Nephron progenitor cell (in vitro differentiated cells): ENCODE results near the gene ACTN3.

ENCODE experiments used
- DNase-seq: peaks from one replicate; pipeline ENCODE4 v3.0.0; 2021
- H3K27ac Mint-ChIP-seq: 2 replicates; pipeline ENCODE4 v1.8.0; 2021; ENCODE audit warnings: mild to moderate bottlenecking, moderate library complexity, mixed read lengths
- H3K27me3 Mint-ChIP-seq: 2 replicates; pipeline ENCODE4 v1.8.0; 2021; ENCODE audit warnings: mild to moderate bottlenecking, low read depth, mixed read lengths; ENCODE audit not compliant: poor library complexity
- H3K36me3 Mint-ChIP-seq: 2 replicates; pipeline ENCODE4 v1.8.0; 2021; ENCODE audit warnings: low read depth, mixed read lengths
- H3K4me1 Mint-ChIP-seq: 2 replicates; pipeline ENCODE4 v1.8.0; 2021; ENCODE audit warnings: mixed read lengths
- H3K4me3 Mint-ChIP-seq: 2 replicates; pipeline ENCODE4 v1.8.0; 2021; ENCODE audit warnings: mild to moderate bottlenecking, moderate library complexity, mixed read lengths
- H3K9me3 Mint-ChIP-seq: 2 replicates; pipeline ENCODE4 v1.8.0; 2021; ENCODE audit warnings: mild to moderate bottlenecking, moderate library complexity, mixed read lengths
- TF ChIP-seq, protein P1 (sequence below): fragments of 200-600 bp; sonication (generic); IDR thresholded peaks from 2 replicates; pipeline ENCODE4 v1.5.0; 2021; ENCODE audit warnings: antibody characterized with exemption

ACTN3 gene

DNA sequence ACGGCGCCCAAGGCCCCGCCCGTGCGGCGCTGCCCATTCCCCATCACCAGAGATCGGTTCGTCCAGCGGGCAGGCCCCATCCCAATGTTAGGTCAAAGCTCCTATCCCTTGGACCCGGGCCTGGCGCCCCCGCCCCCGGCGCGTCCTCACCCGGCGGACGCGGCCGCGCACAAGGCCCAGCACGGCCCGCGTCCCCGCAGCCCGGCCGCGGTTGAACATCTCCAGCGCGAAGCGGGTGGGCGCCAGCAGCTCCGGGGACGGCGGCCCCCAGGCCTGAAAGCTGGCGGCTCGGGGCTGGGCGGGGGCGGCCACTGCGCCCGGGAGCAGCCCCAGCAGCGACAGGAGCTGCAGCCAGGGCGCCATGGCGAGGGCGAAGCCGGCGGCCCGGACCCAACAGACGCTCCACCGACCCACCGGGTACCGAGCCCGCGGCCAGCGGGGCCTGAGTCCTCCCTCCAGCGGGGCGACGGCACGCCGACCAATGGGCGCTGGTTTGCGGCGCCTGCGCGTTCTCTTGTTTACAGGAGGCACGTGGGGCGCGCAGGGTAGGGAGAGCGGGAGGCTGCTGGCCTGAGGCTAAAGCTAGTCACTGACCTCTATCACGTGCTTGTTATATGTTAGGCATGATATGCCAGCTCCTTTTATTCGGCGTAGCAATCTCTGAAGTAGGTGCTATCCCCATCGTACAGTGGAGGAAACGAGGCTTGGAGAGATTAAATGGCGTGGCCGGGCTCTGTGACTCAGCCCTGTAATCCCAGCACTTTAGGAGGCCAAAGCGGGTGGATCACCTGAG is 21.6 kb downstream of the ACTN3 start, which contains the start of gene CTSF:
TSS of gene CTSF (minus strand) at position 483 of the 793 bp plus-strand sequence. CDS start at position 363, 120 bp downstream.
- Mint-ChIP-seq H3K27me3 (peaks cover 8% of the 10 kb centered on the region), H3K4me1 (peaks cover 22% of the 10 kb centered on the region), H3K36me3 (no peaks in the 10 kb centered on the region), H3K4me3 (no peak within 1 kb of the TSS), H3K27ac (no peak within 1 kb of the TSS), H3K9me3 (peaks cover under 1% of the 10 kb centered on the region)
- DNase-seq: no peak
- TF ChIP-seq, protein P1, sequence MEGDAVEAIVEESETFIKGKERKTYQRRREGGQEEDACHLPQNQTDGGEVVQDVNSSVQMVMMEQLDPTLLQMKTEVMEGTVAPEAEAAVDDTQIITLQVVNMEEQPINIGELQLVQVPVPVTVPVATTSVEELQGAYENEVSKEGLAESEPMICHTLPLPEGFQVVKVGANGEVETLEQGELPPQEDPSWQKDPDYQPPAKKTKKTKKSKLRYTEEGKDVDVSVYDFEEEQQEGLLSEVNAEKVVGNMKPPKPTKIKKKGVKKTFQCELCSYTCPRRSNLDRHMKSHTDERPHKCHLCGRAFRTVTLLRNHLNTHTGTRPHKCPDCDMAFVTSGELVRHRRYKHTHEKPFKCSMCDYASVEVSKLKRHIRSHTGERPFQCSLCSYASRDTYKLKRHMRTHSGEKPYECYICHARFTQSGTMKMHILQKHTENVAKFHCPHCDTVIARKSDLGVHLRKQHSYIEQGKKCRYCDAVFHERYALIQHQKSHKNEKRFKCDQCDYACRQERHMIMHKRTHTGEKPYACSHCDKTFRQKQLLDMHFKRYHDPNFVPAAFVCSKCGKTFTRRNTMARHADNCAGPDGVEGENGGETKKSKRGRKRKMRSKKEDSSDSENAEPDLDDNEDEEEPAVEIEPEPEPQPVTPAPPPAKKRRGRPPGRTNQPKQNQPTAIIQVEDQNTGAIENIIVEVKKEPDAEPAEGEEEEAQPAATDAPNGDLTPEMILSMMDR: no peak

DNA sequence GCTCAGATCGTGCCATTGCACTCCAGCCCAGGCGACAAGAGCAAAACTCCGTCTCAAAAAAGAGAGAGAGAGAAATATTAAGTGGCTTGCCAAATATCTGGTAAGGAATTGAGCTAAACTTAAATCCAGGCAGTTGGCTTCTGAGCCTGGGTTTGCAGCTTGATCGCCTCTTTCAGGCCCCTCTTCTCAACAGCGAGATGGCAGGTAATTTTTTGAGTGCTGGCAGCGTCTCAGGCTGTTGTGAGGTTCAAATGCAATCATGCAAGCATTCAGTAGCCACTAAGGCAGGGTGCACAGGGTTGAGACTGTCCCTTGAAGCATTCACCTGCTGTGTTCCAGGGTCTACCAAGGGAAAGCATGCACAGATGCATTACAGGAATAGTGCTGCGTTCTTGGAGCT is 22.4 kb downstream of the ACTN3 start:
- peaks cover 8% of the 10 kb centered on the region for H3K9me3 Mint-ChIP-seq
- no peak overlapping the region for H3K4me3 Mint-ChIP-seq
- no peak for DNase-seq
- peaks cover 22% of the 10 kb centered on the region for H3K4me1 Mint-ChIP-seq
- H3K27me3 Mint-ChIP-seq: peaks cover 13% of the 10 kb centered on the region
- no peak overlapping the region for H3K27ac Mint-ChIP-seq
- peaks cover 5% of the 10 kb centered on the region for H3K36me3 Mint-ChIP-seq
- TF ChIP-seq, protein P1: no peak

DNA sequence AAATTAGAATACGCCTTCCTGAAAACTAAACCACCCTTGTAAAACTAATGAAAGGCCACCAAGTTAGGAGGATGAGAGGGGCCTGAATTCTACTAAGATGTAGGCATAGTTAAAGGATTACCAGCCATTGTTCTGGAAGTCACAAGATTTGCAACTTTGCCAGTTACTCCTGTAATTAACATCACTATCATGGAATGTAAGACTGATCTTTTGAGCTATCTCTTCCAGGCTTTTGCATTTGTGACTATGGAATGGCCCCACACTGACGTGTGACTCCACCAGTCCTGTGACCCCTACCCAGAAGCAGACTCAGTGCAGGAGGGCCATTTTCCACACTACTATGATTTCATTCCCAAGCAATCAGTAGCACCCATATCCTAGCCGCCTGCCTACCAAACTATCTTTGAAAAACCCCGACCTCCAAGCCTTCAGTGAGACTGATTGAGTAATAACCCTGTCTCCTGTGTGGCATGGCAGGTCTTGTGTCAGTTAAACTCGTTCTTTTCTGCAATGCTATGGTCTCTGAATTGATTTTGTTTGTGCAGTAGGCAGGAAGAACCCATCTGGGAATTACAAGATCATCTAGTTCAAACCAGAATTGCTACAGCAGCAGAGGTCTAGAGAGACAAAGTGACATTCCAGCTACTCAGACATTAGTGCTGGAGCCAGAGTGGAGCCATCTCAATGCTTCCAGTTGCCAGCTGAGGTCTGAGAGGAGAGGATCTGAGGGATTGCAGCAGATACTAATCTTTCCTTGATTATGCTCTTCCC is 23.6 kb downstream of the ACTN3 start:
- no peak overlapping the region for H3K4me3 Mint-ChIP-seq
- DNase-seq: no peak
- peak overlapping the region; percentile 36 for H3K27ac Mint-ChIP-seq
- H3K4me1 Mint-ChIP-seq: peaks cover 20% of the 10 kb centered on the region
- H3K36me3 Mint-ChIP-seq: peaks cover 10% of the 10 kb centered on the region
- peaks cover 20% of the 10 kb centered on the region for H3K9me3 Mint-ChIP-seq
- H3K27me3 Mint-ChIP-seq: peaks cover 16% of the 10 kb centered on the region
- TF ChIP-seq, protein P1: no peak

DNA sequence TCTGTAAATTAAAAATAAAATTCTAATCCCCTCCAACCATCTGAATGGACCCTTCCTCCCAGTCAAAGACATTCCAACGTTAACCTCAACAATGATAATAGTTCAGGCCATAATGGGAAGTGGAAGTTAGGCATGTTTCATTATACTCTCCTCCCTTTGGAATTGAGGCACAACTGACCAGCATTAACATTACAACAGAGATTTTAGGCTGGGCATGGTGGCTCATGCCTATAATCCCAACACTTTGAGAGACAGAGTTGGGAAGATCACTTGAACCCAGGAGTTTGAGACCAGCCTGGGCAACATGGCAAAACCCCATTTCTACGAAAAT is 24.1 kb downstream of the ACTN3 start:
- Mint-ChIP-seq H3K27me3 (peaks cover 18% of the 10 kb centered on the region), H3K4me3 (no peak overlapping the region), H3K27ac (no peak overlapping the region), H3K36me3 (peaks cover 10% of the 10 kb centered on the region), H3K4me1 (peaks cover 25% of the 10 kb centered on the region), H3K9me3 (peaks cover 25% of the 10 kb centered on the region)
- DNase-seq: no peak
- TF ChIP-seq, protein P1: no peak

DNA sequence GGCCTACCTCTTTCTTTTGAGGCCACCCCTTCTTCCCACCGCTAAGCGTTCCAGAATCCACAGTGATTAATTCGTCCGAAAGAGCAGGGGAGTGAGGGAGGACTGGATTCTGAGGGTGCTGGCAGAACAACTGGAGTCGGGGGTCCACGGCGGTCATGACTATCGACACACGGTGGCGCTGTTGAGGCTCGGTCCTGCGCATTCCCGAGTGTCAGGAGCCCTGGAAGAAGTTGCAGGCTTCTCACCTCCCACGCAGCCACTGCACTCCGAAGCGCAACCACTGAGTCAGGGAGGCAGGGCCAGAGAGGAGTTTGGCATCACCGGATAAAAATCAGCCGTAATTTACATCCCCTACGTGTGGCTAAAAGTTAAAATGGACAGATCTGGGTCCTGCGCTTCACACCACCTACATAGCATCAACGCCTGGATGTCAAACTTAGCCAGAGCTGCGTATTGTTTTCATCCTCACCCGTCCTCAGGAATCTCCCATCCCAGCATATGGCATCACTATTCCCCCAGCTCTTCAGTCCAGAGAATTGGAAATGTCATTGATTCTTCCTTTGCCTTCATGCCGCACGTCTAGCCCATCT is 32.4 kb downstream of the ACTN3 start:
- H3K27ac Mint-ChIP-seq: no peak overlapping the region

More for the DNA sequence above, 32.4 kb downstream of the ACTN3 start:
- Mint-ChIP-seq H3K4me1 (peaks cover 44% of the 10 kb centered on the region), H3K9me3 (peaks cover 28% of the 10 kb centered on the region), H3K4me3 (no peak overlapping the region), H3K27me3 (peaks cover 29% of the 10 kb centered on the region), H3K36me3 (peaks cover 5% of the 10 kb centered on the region)
- TF ChIP-seq, protein P1: peak; percentile 70
- peak; percentile 88 for DNase-seq
